CD8-positive, alpha-beta memory T cell (primary cell): ENCODE results near the gene VSTM2B. TPM values are rescaled to one million over a fixed set of nuclear protein-coding genes. Genes with fewer than 3 reads are reported as not detected.
A peak's percentile ranks its signal among the peaks of the same experiment; 100 is the strongest.

ENCODE experiments used
- CTCF ChIA-PET: fragments of 350-600 bp; sonication (Branson Sonifier 250); formaldehyde crosslinking; loops from one replicate; lab custom pipeline; 2021; ENCODE audit warnings: antibody characterized with exemption; lab: Charles Lee
- POLR2A ChIA-PET: fragments of 350-600 bp; sonication (Branson Sonifier 250); formaldehyde crosslinking; loops from one replicate; lab custom pipeline; 2021; ENCODE audit warnings: antibody characterized with exemption; lab: Charles Lee
- DNase-seq, 5 donors: peaks; one replicate each; pipeline versions ENCODE4 v3.0.0 to v3.0.0-alpha.2; 2020 to 2022; ENCODE audit warnings: mixed read lengths in 1 of 5
- H3K27ac ChIP-seq: one replicate; pipeline ENCODE4 v1.7.0; 2013; ENCODE audit warnings: low read depth, mild to moderate bottlenecking, low read length, moderate library complexity
- H3K27me3 ChIP-seq: 2 replicates; pipeline ENCODE4 v1.7.0; 2013; ENCODE audit warnings: low read length, mild to moderate bottlenecking; ENCODE audit not compliant: insufficient read depth, poor library complexity, severe bottlenecking
- H3K36me3 ChIP-seq: 2 replicates; pipeline ENCODE4 v1.7.0; 2013; ENCODE audit warnings: mild to moderate bottlenecking, low read length, moderate library complexity; ENCODE audit not compliant: insufficient read depth
- H3K4me1 ChIP-seq: 2 replicates; pipeline ENCODE4 v1.7.0; 2013; ENCODE audit warnings: mild to moderate bottlenecking, low read length, moderate library complexity; ENCODE audit not compliant: insufficient read depth
- H3K4me3 ChIP-seq: 2 replicates; pipeline ENCODE4 v1.7.0; 2013; ENCODE audit warnings: mild to moderate bottlenecking, low read length
- H3K9me3 ChIP-seq: 2 replicates; pipeline ENCODE4 v1.7.0; 2013; ENCODE audit warnings: mild to moderate bottlenecking, low read length
- H3K27ac Mint-ChIP-seq, 8 donors: one replicate each; pipeline ENCODE4 v1.8.0; 2020 to 2021; ENCODE audit warnings: mixed read lengths in 8 of 8, mild to moderate bottlenecking in 6 of 8, inconsistent platforms in 3 of 8, moderate library complexity in 3 of 8
- H3K27me3 Mint-ChIP-seq, 2 donors: one replicate each; pipeline ENCODE4 v1.8.0; 2020 to 2021; ENCODE audit warnings: mixed read lengths in 2 of 2, mild to moderate bottlenecking in 1 of 2, moderate library complexity in 1 of 2
- H3K36me3 Mint-ChIP-seq, 3 donors: one replicate each; pipeline ENCODE4 v1.8.0; 2020 to 2021; ENCODE audit warnings: mixed read lengths in 3 of 3, inconsistent platforms in 1 of 3, mild to moderate bottlenecking in 1 of 3
- H3K4me1 Mint-ChIP-seq, 3 donors: one replicate each; pipeline ENCODE4 v1.8.0; 2020 to 2021; ENCODE audit warnings: mixed read lengths in 3 of 3, inconsistent platforms in 1 of 3, mild to moderate bottlenecking in 1 of 3
- H3K4me3 Mint-ChIP-seq, 7 donors: one replicate each; pipeline ENCODE4 v1.8.0; 2020 to 2021; ENCODE audit warnings: mixed read lengths in 7 of 7, mild to moderate bottlenecking in 6 of 7, moderate library complexity in 4 of 7, inconsistent platforms in 2 of 7
- H3K9me3 Mint-ChIP-seq, 5 donors: one replicate each; pipeline ENCODE4 v1.8.0; 2020 to 2022; ENCODE audit warnings: mixed read lengths in 5 of 5, mild to moderate bottlenecking in 3 of 5, moderate library complexity in 2 of 5, inconsistent platforms in 1 of 5
- polyA plus RNA-seq: library from polyadenylated mRNA; unstranded; fragments of 300-500 nt; fragmentation: Illumina TruSeq; gene quantifications from one replicate; pipeline ENCODE4 v1.2.3, GENCODE V29; 2021
- total RNA-seq, 2 experiments: library from RNA; stranded (reverse); gene quantifications; one replicate each; pipeline ENCODE4 v1.2.3, GENCODE V29; 2021

The VSTM2B gene
- total and polyA plus RNA-seq, 3 experiments from 2014 or later, result not detected

- H3K4me3 Mint-ChIP-seq, result no peak overlapping the region
- H3K4me1 Mint-ChIP-seq, result peaks cover 0 to 10% (median 4%) of the 10 kb centered on the region in 3 donors
- no peaks in the 10 kb centered on the region for H3K4me1 ChIP-seq
- H3K36me3 Mint-ChIP-seq, result no peaks in the 10 kb centered on the region
- ChIA-PET POLR2A (no interaction called here), CTCF (interaction anchor here (0.9 kb wide), 1 partner anchor 26 kb away, joined by 3 read pairs; no protein-coding TSS in a partner anchor)
- H3K27me3 ChIP-seq, result peaks cover 7% of the 10 kb centered on the region
- no peak overlapping the region for H3K27ac Mint-ChIP-seq
- H3K27me3 Mint-ChIP-seq, result peaks cover 31 to 65% of the 10 kb centered on the region in 2 donors
- H3K9me3 Mint-ChIP-seq, result no peaks in the 10 kb centered on the region
- DNase-seq, result peak in 1 of 5 donors; percentile 6
- H3K4me3 ChIP-seq, result no peak overlapping the region
- no peaks in the 10 kb centered on the region for H3K36me3 ChIP-seq
- H3K27ac ChIP-seq, result no peak overlapping the region
- no peaks in the 10 kb centered on the region for H3K9me3 ChIP-seq
These were observed 4.3 kb upstream of the VSTM2B start for GRCh38 chr19:29521291-29522075.

GRCh38 chr19:29523568-29523967 lies 2.2 kb upstream of the VSTM2B start:
- no peak overlapping the region for H3K27ac Mint-ChIP-seq
- H3K9me3 Mint-ChIP-seq, result no peaks in the 10 kb centered on the region
- H3K4me1 ChIP-seq, result peaks cover 15% of the 10 kb centered on the region
- peak overlapping the region in 4 of 7 donors; percentile 1 to 51 (median 6) for H3K4me3 Mint-ChIP-seq
- no peak overlapping the region for H3K4me3 ChIP-seq
- no peak overlapping the region for H3K27ac ChIP-seq
- no peaks in the 10 kb centered on the region for H3K36me3 ChIP-seq
- DNase-seq, result peak in 1 of 5 donors; percentile 23
- H3K27me3 ChIP-seq, result peaks cover 21% of the 10 kb centered on the region
- H3K36me3 Mint-ChIP-seq, result no peaks in the 10 kb centered on the region
- H3K27me3 Mint-ChIP-seq, result peaks cover 43 to 70% of the 10 kb centered on the region in 2 donors
- ChIA-PET POLR2A (interaction anchor here (0.7 kb wide), 1 partner anchor 159 kb away, joined by 14 read pairs; no protein-coding TSS in a partner anchor), CTCF (no interaction called here)
- peaks cover 9 to 27% (median 12%) of the 10 kb centered on the region in 3 donors for H3K4me1 Mint-ChIP-seq
- H3K9me3 ChIP-seq, result no peaks in the 10 kb centered on the region

DNA sequence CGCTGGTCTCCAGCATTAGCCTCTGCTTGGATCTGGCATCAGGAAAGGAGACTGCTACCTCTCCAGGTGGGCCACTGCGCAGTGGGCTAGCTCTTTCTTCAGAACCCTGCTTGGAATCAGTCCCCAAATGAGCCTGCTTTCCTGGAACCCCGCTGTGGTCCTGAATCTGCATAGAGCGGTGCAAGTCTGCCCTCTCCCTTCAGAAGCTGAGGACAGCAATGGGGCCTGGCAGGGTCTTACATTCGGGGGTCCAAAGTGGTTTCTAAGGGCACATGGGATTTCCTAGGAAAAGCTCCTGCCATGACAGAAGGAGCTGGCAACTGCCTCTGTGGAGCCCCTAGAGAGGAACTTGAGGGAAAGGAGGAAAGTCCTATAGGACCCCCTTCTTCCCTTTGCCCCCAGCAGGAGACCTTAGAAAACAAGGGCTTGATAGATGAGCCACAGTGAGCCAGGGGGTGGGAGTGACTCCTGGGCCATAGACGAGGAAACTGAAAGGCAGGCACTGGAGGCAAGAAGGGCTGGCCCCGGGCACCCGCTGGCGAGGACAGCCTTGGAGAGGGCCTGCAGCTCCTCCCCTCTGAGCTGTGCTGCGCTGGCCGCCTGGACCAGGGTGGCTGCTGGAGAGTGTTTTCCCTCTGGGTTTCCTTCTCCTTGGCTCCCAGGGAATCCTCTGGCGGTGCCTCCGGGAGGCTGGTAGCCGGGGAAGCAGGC lies 1.4 kb upstream of the VSTM2B start:
- H3K9me3 Mint-ChIP-seq, result no peaks in the 10 kb centered on the region
- peak in 1 of 5 donors; percentile 22 for DNase-seq
- peak overlapping the region in 6 of 7 donors; percentile 59 to 69 (median 62) for H3K4me3 Mint-ChIP-seq
- H3K27me3 ChIP-seq, result peaks cover 22% of the 10 kb centered on the region
- ChIA-PET CTCF (no interaction called here), POLR2A (no interaction called here)
- H3K4me3 ChIP-seq, result no peak overlapping the region
- peaks cover 20% of the 10 kb centered on the region for H3K4me1 ChIP-seq
- H3K27ac ChIP-seq, result no peak overlapping the region
- peaks cover 49 to 69% of the 10 kb centered on the region in 2 donors for H3K27me3 Mint-ChIP-seq
- H3K36me3 Mint-ChIP-seq, result no peaks in the 10 kb centered on the region
- peaks cover 15 to 34% (median 19%) of the 10 kb centered on the region in 3 donors for H3K4me1 Mint-ChIP-seq
- peak overlapping the region in 1 of 8 donors; percentile 54 for H3K27ac Mint-ChIP-seq
- no peaks in the 10 kb centered on the region for H3K36me3 ChIP-seq
- no peaks in the 10 kb centered on the region for H3K9me3 ChIP-seq

DNA sequence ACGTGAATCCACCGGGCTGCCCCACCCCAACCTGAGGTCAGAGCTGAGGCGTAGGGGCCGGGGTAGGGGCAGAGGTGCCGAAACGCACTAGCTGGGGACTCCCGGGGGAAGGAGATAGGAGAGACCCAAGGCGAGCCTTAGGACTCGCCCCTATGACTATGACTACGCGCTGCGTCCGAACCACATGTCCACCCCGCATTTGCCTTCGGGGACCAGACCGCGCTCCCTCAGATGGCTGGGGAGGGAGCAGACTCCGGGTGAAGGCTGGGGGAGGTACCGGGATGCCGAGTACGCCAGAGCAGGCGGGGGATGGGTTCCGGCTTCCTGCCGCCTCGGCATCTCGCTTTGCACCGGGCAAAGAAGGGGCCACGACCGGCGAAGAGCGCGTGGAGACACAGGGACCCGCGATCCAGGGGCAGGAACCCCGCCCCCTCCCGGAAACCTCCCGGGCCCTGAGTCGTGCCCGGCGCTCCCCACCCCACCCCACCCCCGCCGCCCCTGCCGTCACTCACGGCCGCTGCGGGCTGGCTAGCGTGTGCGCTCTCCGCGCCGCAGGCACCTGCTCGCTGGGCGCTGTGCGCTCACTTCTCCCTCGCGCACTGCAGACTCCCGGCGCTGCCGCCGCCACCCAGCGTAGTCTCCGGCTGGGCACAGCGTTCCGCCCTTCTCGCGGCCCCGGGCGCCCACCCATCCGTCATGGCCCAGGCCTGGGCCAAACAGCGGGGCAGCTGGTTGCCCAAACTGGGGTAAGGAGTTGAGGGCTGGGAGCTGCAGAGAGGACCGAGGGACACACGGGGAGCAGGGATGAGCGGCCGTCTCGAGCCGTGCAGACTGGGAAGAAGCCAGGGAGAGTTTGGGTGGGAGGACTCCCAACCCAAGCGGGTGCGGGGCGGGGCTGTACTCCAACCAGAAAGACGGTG lies 622 bp upstream of the VSTM2B start:
- Mint-ChIP-seq H3K4me3 (peak overlapping the region in 6 of 7 donors; percentile 58 to 83 (median 72)), H3K36me3 (no peaks in the 10 kb centered on the region), H3K27ac (no peak overlapping the region), H3K27me3 (peaks cover 53 to 64% of the 10 kb centered on the region in 2 donors), H3K9me3 (no peaks in the 10 kb centered on the region), H3K4me1 (peaks cover 17 to 37% (median 20%) of the 10 kb centered on the region in 3 donors)
- Histone ChIP-seq H3K4me1 (peaks cover 20% of the 10 kb centered on the region), H3K4me3 (no peak overlapping the region), H3K36me3 (no peaks in the 10 kb centered on the region), H3K9me3 (no peaks in the 10 kb centered on the region), H3K27me3 (peaks cover 26% of the 10 kb centered on the region), H3K27ac (no peak overlapping the region)
- CTCF ChIA-PET, result no interaction called here
- DNase-seq, result peak in 1 of 5 donors; percentile 39
- POLR2A ChIA-PET, result no interaction called here

- Histone ChIP-seq H3K4me1 (peaks cover 20% of the 10 kb centered on the region), H3K4me3 (no peak overlapping the region), H3K27me3 (peaks cover 26% of the 10 kb centered on the region), H3K9me3 (no peaks in the 10 kb centered on the region), H3K27ac (no peak overlapping the region), H3K36me3 (no peaks in the 10 kb centered on the region)
- ChIA-PET CTCF (no interaction called here), POLR2A (no interaction called here)
- no peaks in the 10 kb centered on the region for H3K36me3 Mint-ChIP-seq
- DNase-seq, result peak in 1 of 5 donors; percentile 36
- no peaks in the 10 kb centered on the region for H3K9me3 Mint-ChIP-seq
- peak overlapping the region in 6 of 7 donors; percentile 34 to 85 (median 60) for H3K4me3 Mint-ChIP-seq
- H3K4me1 Mint-ChIP-seq, result peaks cover 17 to 41% (median 20%) of the 10 kb centered on the region in 3 donors
- no peak overlapping the region for H3K27ac Mint-ChIP-seq
- peaks cover 58 to 66% of the 10 kb centered on the region in 2 donors for H3K27me3 Mint-ChIP-seq
These were observed 1.1 kb downstream of the VSTM2B start for GRCh38 chr19:29526730-29527499.

GRCh38 chr19:29527500-29528328 lies 1.9 kb downstream of the VSTM2B start:
- Mint-ChIP-seq H3K4me1 (peaks cover 17 to 41% (median 20%) of the 10 kb centered on the region in 3 donors), H3K4me3 (peak overlapping the region; percentile 54 to 81 (median 69)), H3K36me3 (no peaks in the 10 kb centered on the region), H3K27me3 (peaks cover 57 to 69% of the 10 kb centered on the region in 2 donors), H3K27ac (peak overlapping the region in 1 of 8 donors; percentile 47), H3K9me3 (no peaks in the 10 kb centered on the region)
- CTCF ChIA-PET, result no interaction called here
- H3K27me3 ChIP-seq, result peaks cover 26% of the 10 kb centered on the region
- no peaks in the 10 kb centered on the region for H3K36me3 ChIP-seq
- H3K4me3 ChIP-seq, result no peak overlapping the region
- no peak overlapping the region for H3K27ac ChIP-seq
- H3K9me3 ChIP-seq, result no peaks in the 10 kb centered on the region
- peaks cover 20% of the 10 kb centered on the region for H3K4me1 ChIP-seq
- no peak for DNase-seq
- POLR2A ChIA-PET, result interaction anchor here (0.6 kb wide), 1 partner anchor 61 kb away, joined by 3 read pairs; no protein-coding TSS in a partner anchor
